T1000 (cell line): ENCODE data around the gene GLIPR1L1.
"Not testable (repeated sequence)": the region's sequence is repeated elsewhere in the genome, so short reads cannot be mapped to it uniquely, and the experiment has no call there.

ENCODE experiments used
- DNase-seq: peaks from one replicate; lab custom pipeline; 2025; ENCODE audit warnings: mixed read lengths; lab: John Stamatoyannopoulos, UW

GLIPR1L1 gene, protein sequence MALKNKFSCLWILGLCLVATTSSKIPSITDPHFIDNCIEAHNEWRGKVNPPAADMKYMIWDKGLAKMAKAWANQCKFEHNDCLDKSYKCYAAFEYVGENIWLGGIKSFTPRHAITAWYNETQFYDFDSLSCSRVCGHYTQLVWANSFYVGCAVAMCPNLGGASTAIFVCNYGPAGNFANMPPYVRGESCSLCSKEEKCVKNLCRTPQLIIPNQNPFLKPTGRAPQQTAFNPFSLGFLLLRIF

DNA sequence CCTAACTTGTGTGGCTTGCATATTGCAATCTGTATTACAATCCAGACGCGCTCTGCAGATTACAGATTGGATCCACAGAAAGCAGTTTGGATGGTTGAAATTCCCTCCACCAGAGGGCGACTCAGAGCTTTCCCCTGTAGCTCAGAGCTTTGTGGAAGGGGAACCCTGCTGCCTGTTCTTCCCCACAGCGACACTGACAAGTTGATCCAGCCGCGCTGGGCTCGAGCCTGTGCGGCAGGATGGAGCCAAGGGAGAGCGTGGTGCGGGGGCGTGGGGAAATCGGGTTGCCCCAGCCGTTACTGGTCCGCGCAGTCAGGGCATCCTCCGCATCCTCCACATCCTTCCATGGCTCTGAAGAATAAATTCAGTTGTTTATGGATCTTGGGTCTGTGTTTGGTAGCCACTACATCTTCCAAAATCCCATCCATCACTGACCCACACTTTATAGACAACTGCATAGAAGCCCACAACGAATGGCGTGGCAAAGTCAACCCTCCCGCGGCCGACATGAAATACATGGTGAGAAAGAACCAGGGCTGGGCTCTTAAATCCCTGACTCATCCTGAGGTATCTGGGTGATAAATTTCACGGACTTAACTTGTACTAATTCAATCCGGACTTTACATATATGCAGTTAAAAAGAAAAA, at the start of gene GLIPR1L1:
Gene GLIPR1L1 (plus strand): TSS at position 287 of the 647 bp plus-strand sequence. CDS start 59 bp downstream, at position 346.
- DNase-seq, result no peak

DNA sequence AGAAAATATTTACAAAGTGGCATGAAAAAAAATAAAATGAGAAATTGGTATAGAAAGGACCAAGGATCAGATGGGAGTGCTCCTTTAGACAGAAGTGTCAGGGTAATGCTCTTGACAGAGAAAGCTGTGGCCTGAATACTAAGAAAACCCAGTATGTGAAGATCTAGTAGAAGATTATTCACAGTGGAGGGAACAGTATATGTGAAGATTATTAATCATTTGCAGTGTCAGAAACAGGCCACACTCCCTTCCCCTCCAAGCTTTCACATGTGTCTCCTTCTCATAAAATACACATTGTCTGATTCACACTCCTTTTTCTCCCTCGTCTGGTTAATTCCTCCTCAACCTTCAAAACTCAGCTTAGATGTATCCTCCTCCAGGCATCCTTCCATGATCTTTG, 45.6 kb upstream of the GLIPR1L1 start:
- no peak for DNase-seq

DNA sequence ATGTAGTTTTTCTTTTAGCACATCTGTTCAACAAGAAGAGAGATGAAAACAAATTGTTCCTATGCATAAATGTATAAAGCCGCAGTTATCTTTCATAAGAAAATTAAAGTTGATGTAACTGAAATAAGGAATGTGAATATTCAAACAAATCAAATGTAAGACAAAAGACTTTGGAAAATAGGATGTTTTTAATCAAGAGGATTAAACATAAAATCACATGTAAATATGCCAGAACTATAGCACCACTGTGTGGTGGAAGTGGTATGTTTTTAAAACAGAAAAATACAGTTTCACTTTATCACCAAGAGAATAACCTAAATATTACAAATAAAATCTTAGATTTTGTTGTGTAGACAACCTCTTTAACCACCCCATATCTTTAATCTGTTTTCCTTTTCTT, 44.7 kb upstream of the GLIPR1L1 start:
- no peak for DNase-seq

DNA sequence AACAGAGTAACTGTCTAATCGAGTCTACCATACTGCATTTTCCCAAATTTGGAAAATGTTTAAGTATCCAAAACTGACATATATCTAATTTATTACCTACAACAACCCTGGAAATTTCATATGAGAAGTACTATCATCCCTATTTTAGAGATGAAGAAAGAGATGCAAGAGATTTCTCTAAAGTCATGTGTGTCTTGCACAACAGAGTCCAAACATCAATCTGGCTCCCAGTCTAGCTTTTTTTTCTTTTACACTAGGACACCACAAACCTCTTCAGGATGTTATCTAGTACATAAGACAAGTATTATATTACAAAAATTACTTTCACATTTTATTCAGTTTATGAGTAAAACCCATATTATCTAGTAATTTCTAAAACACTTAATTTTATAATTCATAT, 43.5 kb upstream of the GLIPR1L1 start:
- DNase-seq, result no peak

DNA sequence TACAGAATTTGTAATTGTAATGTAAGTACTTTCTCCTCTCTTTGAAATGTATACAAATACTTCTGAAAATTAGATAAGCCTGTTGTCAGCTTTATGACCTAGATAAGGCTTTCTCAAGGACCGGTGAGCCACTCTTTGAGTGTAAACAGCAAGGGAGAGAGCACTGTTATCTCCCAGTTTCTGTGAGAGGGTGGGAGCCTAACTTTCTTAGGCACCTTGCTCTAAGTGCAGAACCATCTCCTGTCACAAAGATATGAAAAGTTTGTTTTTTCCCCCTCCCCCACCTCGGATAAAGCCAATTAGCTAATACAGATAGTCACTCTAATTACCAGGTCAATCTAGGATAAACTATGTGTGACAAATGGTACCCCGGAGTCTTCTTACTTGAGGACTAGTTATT, 40.1 kb upstream of the GLIPR1L1 start:
- DNase-seq, result no peak

DNA sequence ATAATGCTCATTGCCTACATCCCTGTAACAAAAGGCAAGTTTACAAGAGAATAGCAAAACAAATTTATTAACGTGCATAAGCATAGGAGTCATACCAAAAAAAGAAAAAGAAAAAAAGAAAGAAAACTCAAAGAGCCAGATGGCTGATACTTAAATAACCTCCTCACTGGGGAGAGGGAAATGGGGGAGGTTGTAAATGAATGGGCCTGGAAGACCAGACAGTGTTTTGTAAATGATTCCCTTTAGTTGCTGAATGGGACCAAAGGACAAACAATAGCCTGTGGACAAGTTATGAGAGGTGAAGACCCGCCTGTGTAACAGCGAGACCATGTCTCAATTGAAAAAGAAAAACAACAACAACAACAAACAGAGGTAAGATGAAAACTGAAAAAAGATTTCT, 39.7 kb upstream of the GLIPR1L1 start:
- no peak for DNase-seq

DNA sequence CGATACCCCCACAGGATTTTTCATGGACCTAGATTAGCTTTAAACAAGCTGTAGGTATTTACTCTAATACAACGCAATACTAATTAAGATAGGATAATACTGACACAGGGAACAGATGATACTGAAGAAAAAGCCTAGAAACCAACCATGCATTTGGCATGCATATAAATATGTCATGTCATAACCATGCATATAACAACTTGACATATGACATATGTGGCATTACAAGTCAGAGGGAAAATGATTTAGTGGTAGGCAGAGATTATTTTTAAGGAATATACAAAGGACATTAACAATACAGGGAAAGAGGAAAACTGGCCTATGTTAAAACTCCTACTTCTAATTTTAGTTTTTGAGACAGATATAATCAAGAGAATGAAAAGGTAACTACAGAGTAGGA, 32.2 kb upstream of the GLIPR1L1 start:
- DNase-seq, result no peak

DNA sequence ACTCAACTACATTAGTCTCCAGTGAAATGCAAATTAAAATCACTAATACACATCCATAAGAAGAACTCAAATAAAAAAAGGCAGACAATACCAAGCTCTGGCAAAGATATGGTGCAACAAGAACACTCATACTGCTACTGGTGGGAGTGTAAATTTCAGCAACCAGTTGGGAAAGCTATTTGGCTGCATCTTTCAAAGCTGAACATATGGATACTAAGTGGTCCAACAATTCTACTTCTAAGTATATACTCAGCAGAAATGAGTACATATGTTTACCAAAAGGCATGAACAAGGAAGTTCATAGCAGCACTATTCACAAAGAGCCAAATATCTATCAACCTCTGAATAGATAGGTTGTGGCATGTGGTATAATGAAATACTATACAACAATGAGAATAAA, 31.7 kb upstream of the GLIPR1L1 start:
- DNase-seq, result no peak

DNA sequence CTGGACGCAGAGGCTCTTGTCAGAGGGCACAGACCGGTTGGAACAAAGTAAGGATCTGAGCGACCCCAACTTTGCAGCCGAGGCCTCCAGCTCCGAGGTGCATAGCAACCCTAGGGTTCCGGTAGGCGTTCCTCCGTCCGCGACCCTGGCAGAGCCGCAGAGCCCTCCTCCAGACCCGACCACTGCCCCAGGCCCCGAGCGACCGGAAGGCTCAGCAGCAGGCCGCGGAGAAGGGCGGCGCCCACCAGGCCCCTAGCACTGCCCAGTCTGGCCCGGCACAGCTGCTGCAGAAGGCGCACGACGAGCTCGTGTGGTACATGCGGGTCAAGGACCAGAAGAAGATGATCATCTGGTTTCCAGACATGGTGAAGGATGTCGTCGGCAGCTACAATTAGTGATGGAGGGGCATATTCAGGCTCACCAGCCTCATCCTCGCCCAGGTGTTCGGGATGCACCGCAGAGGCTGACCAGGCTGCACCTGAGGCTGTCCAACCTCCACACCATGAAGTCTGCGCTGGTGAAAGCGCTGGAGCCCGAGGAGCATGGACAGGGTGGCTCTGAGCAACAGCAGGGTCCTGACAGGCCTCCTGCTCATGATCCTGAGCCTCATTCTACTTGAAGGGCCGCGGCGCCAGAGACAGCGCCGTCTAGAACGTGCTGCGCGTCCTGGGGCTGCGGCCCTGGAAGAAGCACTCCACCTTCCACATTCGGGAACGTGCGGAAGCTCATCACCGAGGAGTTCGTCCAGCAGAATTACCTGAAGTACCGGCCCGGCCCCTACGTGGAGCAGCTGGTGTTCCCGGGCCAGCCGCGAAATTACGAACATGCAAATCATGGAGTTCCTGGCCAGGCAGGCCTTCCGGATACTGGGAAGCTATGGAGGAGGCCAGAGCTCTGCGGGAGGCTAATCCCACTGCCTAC, 28.8 kb upstream of the GLIPR1L1 start:
- no peak for DNase-seq

DNA sequence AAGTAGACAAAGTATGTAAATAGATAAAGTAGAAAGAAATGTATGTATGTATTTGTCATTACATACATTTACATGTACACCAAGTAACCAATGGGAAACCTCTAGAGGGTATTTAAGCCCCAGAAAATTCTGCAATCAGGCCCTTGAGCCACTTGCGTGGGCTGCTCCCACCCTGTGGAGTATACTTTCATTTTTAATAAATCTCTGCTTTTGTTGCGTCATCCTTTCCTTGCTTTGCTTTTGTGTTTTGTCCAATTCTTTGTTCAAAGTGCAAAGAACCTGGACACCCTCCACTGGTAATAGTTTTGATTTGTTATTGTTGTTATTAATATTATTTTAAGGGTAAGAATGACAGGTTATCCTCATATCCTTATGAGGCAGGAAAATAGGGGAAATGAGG, 26.2 kb upstream of the GLIPR1L1 start:
- DNase-seq, result no peak

DNA sequence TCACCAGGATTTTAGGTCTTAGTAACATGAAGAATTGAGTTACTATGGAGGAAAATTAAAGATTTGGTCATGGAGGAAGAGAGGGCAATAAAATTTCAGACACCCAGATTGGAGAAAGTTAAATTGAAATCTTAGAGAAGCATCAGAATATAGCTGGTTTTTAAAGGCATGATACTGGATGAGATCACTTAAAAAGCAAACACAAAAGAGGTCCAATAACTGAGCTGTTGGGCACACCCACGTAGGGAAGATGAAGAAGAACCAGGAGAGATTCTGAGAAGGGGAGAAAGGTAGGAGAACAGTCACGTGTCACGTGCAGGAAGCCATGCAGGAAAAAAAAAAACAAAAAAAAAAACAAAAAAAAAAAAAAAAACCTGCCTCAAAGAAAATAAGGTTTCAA, 23.1 kb upstream of the GLIPR1L1 start:
- no peak for DNase-seq

DNA sequence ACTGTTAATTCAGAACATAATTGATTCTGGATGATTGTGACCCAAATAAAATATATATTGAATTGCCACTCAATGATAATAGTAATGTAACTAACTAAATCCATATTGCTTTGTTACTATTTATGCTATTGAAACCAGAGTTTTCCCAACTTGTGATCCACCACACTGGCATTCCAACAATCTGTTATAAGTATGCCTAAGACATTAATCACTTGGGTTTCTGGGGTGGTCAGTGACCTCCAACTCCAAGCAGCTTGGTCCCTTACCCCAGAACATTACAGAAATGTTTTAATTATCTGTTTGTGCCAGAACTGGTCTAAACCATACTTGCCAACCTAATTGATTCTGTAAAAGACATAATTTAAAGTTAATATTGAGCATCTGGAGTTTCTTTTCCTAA, 19.0 kb upstream of the GLIPR1L1 start:
- DNase-seq, result no peak

DNA sequence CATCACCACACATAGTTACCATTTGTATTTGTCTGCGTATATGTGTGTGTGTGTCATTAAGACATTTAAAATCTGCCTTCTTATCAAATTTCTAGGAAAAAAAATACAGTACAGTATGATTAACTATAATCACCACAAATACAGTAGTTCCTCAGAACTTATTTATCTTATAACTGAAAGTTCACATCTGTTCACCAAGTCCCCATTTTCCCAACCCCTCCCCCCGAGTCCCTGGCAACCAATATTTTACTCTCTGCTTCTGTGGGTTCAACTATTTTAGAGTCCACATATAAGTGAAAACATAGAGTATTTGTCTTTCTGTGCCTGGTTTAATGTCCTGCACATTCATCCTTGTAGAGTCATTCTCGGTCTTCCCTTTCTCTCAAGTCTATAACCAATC, 16.7 kb upstream of the GLIPR1L1 start:
- no peak for DNase-seq

DNA sequence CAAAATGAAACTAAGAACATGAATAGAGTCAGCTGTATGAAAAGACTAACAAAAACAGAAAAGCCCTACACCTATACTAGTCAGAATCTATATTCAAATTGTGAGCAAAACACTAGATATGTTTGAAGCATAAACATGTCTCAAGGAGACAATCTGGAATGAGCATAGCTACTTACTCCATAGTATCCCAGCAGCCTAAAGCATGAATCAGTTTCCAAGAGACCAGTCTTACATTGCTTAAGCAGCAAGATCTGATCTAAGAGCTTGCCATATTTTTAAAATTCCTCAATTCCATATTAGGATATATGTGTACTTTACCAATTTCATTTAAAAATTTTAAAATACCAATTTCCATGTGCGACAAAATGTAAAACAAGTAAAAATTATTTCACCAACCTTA, 12.0 kb upstream of the GLIPR1L1 start:
- no peak for DNase-seq

DNA sequence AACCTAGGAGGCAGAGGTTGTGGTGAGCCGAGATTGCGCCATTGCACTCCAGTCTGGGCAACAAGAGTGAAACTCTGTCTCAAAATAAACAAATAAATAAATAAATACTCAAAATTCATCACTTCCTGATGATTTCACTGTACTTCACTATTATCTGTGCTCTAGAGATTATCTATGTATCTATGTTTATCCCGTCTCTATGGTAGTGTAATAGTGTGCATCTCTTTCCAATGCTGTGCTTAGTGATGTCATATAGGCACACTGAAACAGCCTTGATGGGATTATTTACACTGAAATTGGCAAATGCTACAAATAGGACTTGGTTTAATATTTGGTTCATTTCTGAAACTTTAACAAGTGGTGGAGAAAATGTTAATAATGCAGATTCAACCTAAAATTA, 10.8 kb upstream of the GLIPR1L1 start:
- no peak for DNase-seq

DNA sequence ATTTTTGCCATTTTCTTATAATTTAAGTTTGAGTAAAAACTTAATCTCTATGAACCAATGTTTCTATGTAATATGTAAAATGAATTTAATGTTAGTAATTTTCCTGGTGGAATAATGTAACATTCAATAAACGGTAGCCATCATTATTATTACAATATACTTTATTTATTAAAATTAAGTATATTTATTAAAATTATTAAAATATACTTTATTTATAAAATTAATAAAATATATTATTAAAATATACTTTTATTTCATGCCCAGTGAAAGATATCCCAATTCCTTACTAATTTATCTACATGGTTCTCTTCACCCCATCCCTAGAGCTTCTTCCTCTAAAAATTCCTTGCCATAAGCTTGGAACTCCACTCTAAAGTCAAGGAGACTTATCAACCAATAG, 6.8 kb upstream of the GLIPR1L1 start:
- no peak for DNase-seq

DNA sequence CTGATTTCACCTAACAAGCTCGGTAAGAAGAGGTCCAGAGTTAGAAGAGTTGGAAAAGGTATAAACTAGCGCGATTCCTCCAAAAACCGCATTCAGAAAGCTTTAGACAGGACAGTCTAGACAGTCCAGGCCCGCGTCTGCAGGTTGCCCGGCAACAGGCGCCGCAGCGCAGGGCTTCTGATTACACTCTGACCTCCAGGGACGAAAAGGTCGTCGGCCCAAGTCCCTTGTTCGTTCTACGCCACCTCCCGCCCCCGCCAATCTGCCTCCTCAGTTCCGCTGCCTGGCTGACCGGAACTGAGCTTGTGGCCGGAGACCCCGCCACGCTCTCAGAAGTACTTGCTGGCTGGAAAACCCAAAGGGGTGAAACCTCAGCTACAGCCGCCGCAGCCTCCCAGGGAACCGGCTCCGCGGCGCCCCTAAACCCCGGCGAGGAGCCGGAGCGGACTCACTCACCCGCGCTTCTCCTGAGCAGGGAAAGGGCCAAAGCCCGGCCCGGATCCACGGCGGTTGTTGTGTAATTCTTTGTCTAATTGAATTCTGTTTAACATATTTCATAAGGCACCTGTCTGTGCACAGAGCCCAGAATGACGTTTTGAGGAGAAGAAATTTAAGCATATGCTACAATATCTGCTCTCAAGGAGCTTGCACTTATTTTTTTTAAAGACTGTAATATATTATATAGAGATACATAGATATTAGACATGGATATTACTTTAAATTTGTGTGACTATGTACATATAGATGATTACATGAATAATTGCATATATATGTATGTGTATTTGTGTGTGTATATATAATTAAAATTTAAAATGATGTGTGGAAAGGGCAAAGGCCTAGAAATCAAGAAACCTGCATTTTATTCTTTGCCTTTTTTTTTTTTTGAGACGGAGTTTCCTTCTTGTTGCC, 4.3 kb upstream of the GLIPR1L1 start, which contains the start of gene CAPS2:
Gene CAPS2 (minus strand): TSS at position 407 of the 909 bp plus-strand sequence. CDS start 3,826 bp downstream, outside the sequence.
- peak; percentile 74 for DNase-seq

DNA sequence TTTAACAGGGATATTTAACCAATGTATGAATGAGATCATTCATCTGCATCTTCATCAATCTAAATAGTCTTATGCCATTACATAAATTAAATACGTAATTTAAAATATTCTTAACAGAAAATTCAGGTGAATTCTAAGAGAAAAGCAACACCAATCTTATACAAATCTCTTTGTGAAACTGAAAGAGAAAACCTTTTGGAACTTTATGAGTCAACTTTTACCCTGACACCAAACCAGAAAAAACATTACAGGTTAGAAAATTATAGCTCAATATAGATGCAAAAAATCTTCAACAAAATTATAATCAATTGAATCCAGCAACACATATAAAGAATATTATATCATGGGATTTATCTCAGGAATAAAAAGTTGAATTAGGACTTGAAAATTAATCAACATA, 3.4 kb downstream of the GLIPR1L1 start:
- no peak for DNase-seq

DNA sequence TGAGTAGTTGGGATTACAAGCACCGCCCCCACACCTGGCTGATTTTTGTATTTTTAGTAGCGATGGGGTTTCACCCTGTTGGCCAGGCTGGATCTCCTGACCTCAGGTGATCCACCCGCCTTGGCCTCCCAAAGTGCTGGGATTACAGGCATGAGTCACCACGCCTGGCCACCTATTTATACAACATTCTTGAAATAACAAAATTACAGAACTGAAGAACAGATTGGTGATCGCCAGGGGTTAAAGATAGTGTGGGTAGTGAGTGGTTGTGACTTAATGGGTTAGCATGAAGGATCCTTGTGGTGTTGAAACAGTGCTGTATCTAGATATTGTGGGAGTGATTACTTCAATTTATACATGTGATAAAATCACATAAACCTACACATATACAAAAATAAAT, 7.4 kb downstream of the GLIPR1L1 start:
- no peak for DNase-seq

DNA sequence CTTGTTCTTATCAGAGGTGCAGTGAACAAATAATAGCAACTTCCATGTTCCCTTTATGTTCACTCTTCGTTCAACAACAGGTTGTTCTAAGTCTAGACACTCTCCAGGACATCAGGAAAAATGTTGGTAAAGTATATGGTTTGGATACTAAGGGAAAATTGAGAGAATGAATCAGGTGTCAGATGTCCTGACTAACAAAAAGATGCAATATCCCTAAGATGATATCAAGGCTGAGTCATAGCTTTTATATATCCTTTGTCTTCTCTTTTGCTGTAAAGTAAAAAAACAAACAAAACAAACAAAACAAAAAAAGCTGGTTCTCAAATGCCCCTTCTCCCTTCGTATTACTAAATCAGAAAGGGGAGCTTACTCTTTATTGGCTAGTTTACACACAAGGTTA, 11.1 kb downstream of the GLIPR1L1 start:
- DNase-seq, result no peak

DNA sequence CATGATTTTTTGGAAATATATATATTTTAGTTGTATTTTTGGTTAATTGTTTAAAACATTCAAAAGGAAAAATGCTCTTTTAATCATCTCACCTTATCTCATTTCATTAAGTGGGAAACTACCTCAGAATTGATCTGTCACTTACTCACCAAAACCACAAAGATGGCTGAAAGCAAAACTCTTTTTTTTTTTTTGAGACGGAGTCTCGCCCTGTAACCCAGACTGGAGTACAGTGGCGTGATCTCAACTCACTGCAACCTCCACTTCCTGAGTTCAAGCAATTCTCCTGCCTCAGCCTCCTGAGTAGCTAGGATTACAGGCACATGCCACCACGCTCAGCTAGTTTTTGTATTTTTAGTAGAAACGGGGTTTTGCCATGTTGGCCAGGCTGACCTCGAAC, 11.7 kb downstream of the GLIPR1L1 start:
- not testable (repeated sequence) for DNase-seq

DNA sequence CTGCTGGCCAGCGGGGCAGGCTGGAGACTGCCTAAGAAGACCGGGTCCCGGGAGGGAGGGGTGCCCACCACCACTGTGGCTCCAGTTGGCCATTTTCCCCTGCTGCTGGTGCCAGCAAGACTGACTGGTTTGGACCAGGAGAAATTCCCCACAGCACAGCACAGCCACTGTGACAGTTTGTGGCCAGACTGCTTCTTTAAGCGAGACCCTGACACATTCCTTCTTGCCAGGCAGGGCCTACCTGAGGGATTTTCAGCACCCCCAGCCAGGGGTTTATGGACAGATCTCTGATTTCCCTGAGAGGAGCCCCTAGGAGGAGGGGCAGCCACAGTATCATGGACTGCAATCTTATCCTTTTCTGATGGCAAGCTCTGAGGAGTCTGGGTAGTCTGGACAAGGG, 15.5 kb downstream of the GLIPR1L1 start:
- no peak for DNase-seq
